A549 (cell line): Measurements from ENCODE around the gene SLC6A17.

ENCODE experiments used
- CTCF ChIP-seq: fragments of >200 bp; sonication (Bioruptor Twin); formaldehyde crosslinking; IDR thresholded peaks from 3 replicates; pipeline ENCODE4 v1.5.1; 2016
- EP300 ChIP-seq, 2 experiments: fragments of >200 bp; sonication (Bioruptor Twin); formaldehyde crosslinking; IDR thresholded peaks; 2 replicates in 1 of 2; 3 replicates in 1 of 2; pipeline ENCODE4 v1.6.1; 2016 to 2017
- KDM1A ChIP-seq: fragments of 200-600 bp; sonication (generic); IDR thresholded peaks from 2 replicates; pipeline ENCODE4 v1.6.1; 2016; ENCODE audit warnings: low read depth, mild to moderate bottlenecking
- MAX ChIP-seq: IDR thresholded peaks from 2 replicates; pipeline ENCODE4 v1.6.1; 2012
- RFX5 ChIP-seq: fragments of 450-650 bp; IDR thresholded peaks from 2 replicates; pipeline ENCODE4 v1.7.1; 2014; ENCODE audit warnings: antibody characterized with exemption, mild to moderate bottlenecking, moderate library complexity
- RNF2 ChIP-seq: fragments of 200-600 bp; sonication (generic); IDR thresholded peaks from 2 replicates; pipeline ENCODE4 v1.6.1; 2016; ENCODE audit warnings: low read depth, mild to moderate bottlenecking, antibody characterized with exemption, moderate library complexity, borderline replicate concordance

GRCh38 chr1:110189181-110189580, 38.9 kb downstream of the SLC6A17 start:
- no peak for TF ChIP-seq CTCF
- no peak for TF ChIP-seq KDM1A
- TF ChIP-seq RNF2: no peak
- no peak for TF ChIP-seq RFX5
- no peak for TF ChIP-seq EP300 (IDR thresholded peaks at IDR 0.05)
- no peak for TF ChIP-seq MAX
